ENCODE data around the gene REPS2. TPM values are rescaled to one million over a fixed set of nuclear protein-coding genes. Genes with fewer than 3 reads are reported as not detected.

The REPS2 gene
- 1 to 10 TPM in 1 of 3 donors, under 1 TPM in 2; 0.27 to 9.2 (median 0.59) TPM for total RNA-seq
- 4.2 TPM for total RNA-seq (2013)

DNA sequence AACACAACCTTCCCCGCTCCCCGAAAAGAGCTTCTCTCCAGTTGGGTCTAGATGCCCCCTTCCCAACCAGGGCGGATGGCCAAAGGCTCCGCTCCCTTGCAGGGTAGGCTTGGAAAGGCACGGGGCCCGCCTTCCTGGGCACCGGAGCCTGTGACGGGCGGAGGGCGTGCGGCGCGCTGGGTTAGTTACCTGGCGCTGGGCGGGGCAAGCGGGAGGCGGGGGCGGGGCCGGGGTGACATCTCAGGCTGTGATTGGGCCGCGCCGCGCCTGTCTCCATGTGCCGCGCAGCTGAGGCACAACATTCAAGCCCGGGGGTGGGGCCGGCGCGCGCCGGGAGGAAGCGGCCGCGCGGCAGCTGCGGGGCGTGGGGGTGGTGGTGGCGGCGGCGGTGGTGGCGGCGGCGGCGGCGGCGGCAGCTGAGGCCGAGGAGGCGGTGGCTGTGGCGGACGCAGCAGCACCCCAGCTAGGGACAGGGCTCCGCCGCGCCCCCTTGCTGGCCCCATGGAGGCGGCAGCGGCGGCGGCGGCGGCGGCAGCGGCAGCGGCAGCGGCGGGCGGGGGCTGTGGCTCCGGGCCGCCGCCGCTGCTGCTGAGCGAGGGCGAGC is at the start of gene REPS2:
TSS of gene REPS2 (plus strand) at position 298 of the 604 bp plus-strand sequence. CDS start at position 502, 204 bp downstream.
- peak within 1 kb of the TSS; percentile 50 for H3K4me3 ChIP-seq (ENCODE audit: low read length)
- H3K36me3 ChIP-seq (ENCODE audit: control insufficient read depth, insufficient read depth, low read length): no peaks in the 10 kb centered on the region
- peak; percentile 39 to 86 for DNase-seq
- H3K27ac ChIP-seq (ENCODE audit: low read length): peak within 1 kb of the TSS; percentile 35
- H3K36me3 Mint-ChIP-seq: no peaks in the 10 kb centered on the region
- 3% methylated on average over 69 of the region's 71 CpGs for WGBS (ENCODE audit: insufficient coverage)
- H3K4me1 Mint-ChIP-seq: no peaks in the 10 kb centered on the region
- H3K27me3 Mint-ChIP-seq (ENCODE audit: low read depth in 2 of 2): peaks cover 4 to 15% of the 10 kb centered on the region in 2 donors
- intact Hi-C loops (cut with micrococcal nuclease): no loop called here
- H3K9me3 Mint-ChIP-seq: peaks cover 0 to 2% of the 10 kb centered on the region in 2 donors
- ATAC-seq: peak; percentile 88 to 92 (median 91)
- H3K4me1 ChIP-seq (ENCODE audit: control insufficient read depth, insufficient read depth, low read length): peaks cover 11% of the 10 kb centered on the region
- no peaks in the 10 kb centered on the region for H3K27me3 ChIP-seq (ENCODE audit: control insufficient read depth, insufficient read depth, low read length)
- peak within 1 kb of the TSS in 1 of 2 donors; percentile 63 for H3K27ac Mint-ChIP-seq
- H3K9me3 ChIP-seq (ENCODE audit: control insufficient read depth, insufficient read depth, low read length): no peaks in the 10 kb centered on the region
- TF ChIP-seq, protein P1, sequence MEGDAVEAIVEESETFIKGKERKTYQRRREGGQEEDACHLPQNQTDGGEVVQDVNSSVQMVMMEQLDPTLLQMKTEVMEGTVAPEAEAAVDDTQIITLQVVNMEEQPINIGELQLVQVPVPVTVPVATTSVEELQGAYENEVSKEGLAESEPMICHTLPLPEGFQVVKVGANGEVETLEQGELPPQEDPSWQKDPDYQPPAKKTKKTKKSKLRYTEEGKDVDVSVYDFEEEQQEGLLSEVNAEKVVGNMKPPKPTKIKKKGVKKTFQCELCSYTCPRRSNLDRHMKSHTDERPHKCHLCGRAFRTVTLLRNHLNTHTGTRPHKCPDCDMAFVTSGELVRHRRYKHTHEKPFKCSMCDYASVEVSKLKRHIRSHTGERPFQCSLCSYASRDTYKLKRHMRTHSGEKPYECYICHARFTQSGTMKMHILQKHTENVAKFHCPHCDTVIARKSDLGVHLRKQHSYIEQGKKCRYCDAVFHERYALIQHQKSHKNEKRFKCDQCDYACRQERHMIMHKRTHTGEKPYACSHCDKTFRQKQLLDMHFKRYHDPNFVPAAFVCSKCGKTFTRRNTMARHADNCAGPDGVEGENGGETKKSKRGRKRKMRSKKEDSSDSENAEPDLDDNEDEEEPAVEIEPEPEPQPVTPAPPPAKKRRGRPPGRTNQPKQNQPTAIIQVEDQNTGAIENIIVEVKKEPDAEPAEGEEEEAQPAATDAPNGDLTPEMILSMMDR (IDR thresholded peaks at IDR 0.05): no peak
- peak within 1 kb of the TSS; percentile 85 for H3K4me3 Mint-ChIP-seq

GRCh38 chrX:16897445-16897844 is 49.0 kb upstream of the REPS2 start:
- WGBS (ENCODE audit: insufficient coverage): 92% methylated on average over 2 of the region's 2 CpGs
- H3K4me1 ChIP-seq (ENCODE audit: control insufficient read depth, insufficient read depth, low read length): no peaks in the 10 kb centered on the region
- no peak for DNase-seq
- H3K27ac ChIP-seq (ENCODE audit: low read length): no peak overlapping the region
- no peaks in the 10 kb centered on the region for H3K36me3 ChIP-seq (ENCODE audit: control insufficient read depth, insufficient read depth, low read length)
- ATAC-seq: no peak
- no peaks in the 10 kb centered on the region for H3K27me3 ChIP-seq (ENCODE audit: control insufficient read depth, insufficient read depth, low read length)
- no peaks in the 10 kb centered on the region for H3K36me3 Mint-ChIP-seq
- peaks cover 3 to 25% of the 10 kb centered on the region in 2 donors for H3K27me3 Mint-ChIP-seq (ENCODE audit: low read depth in 2 of 2)
- peaks cover 4% of the 10 kb centered on the region in 2 donors for H3K4me1 Mint-ChIP-seq
- no peak overlapping the region for H3K4me3 Mint-ChIP-seq
- H3K9me3 ChIP-seq (ENCODE audit: control insufficient read depth, insufficient read depth, low read length): no peaks in the 10 kb centered on the region
- intact Hi-C loops (cut with micrococcal nuclease): no loop called here
- TF ChIP-seq, protein P1 (IDR thresholded peaks at IDR 0.05): no peak
- no peak overlapping the region for H3K4me3 ChIP-seq (ENCODE audit: low read length)
- H3K27ac Mint-ChIP-seq: no peak overlapping the region
- no peaks in the 10 kb centered on the region for H3K9me3 Mint-ChIP-seq

GRCh38 chrX:16903274-16904022 is 43.0 kb upstream of the REPS2 start:
- Mint-ChIP-seq H3K4me3 (no peak overlapping the region), H3K36me3 (no peaks in the 10 kb centered on the region), H3K27me3 (ENCODE audit: low read depth in 2 of 2) (peaks cover 2 to 50% of the 10 kb centered on the region in 2 donors), H3K27ac (no peak overlapping the region), H3K9me3 (peaks cover 0 to 2% of the 10 kb centered on the region in 2 donors), H3K4me1 (no peaks in the 10 kb centered on the region)
- H3K9me3 ChIP-seq (ENCODE audit: control insufficient read depth, insufficient read depth, low read length): no peaks in the 10 kb centered on the region
- no peaks in the 10 kb centered on the region for H3K4me1 ChIP-seq (ENCODE audit: control insufficient read depth, insufficient read depth, low read length)
- 71% methylated on average over 5 of the region's 8 CpGs for WGBS (ENCODE audit: insufficient coverage)
- TF ChIP-seq, protein P1 (IDR thresholded peaks at IDR 0.05): no peak
- DNase-seq (no peak), ATAC-seq (no peak)
- H3K4me3 ChIP-seq (ENCODE audit: low read length): no peak overlapping the region
- H3K27ac ChIP-seq (ENCODE audit: low read length): no peak overlapping the region
- no peaks in the 10 kb centered on the region for H3K27me3 ChIP-seq (ENCODE audit: control insufficient read depth, insufficient read depth, low read length)
- H3K36me3 ChIP-seq (ENCODE audit: control insufficient read depth, insufficient read depth, low read length): no peaks in the 10 kb centered on the region
- intact Hi-C loops (cut with micrococcal nuclease): no loop called here
